WTC11 (cell line): ENCODE measurements around the gene ASB2. TPM values are rescaled to one million over a fixed set of nuclear protein-coding genes. Genes with fewer than 3 reads are reported as not detected.

Experiments used
- ATAC-seq: fragments of 200-7000 bp; cut with Tn5 transposase; 2 replicates; pipeline ENCODE4 v1.10.0; 2021; ENCODE audit warnings: mild to moderate bottlenecking, moderate library complexity
- CTCF ChIA-PET: fragments of 300-600 bp; sonication (Branson Sonifier 250); formaldehyde crosslinking; loops from one replicate; lab custom pipeline; 2021; ENCODE audit warnings: antibody characterized with exemption; lab: Charles Lee
- POLR2A ChIA-PET: fragments of 350-600 bp; sonication (Branson Sonifier 250); formaldehyde crosslinking; loops from one replicate; lab custom pipeline; 2021; ENCODE audit warnings: antibody characterized with exemption; lab: Charles Lee
- DNase-seq: peaks from one replicate; pipeline ENCODE4 v3.0.0; 2021; ENCODE audit warnings: low spot score
- H3K27ac Mint-ChIP-seq: 2 replicates; pipeline ENCODE4 v1.8.0; 2021; ENCODE audit warnings: mixed read lengths
- H3K27me3 Mint-ChIP-seq: 2 replicates; pipeline ENCODE4 v1.8.0; 2021; ENCODE audit warnings: low read depth, mild to moderate bottlenecking, moderate library complexity, mixed read lengths
- H3K36me3 Mint-ChIP-seq: 2 replicates; pipeline ENCODE4 v1.8.0; 2021; ENCODE audit warnings: mixed read lengths
- H3K4me1 Mint-ChIP-seq: 2 replicates; pipeline ENCODE4 v1.8.0; 2022; ENCODE audit warnings: mixed read lengths
- H3K4me3 Mint-ChIP-seq: 2 replicates; pipeline ENCODE4 v1.8.0; 2021; ENCODE audit warnings: mild to moderate bottlenecking, moderate library complexity, mixed read lengths
- H3K9me3 Mint-ChIP-seq: 2 replicates; pipeline ENCODE4 v1.8.0; 2021; ENCODE audit warnings: mixed read lengths
- CREB1 ChIP-seq: sonication (generic); formaldehyde crosslinking; IDR thresholded peaks from 2 replicates; pipeline ENCODE4 v1.8.0; 2023; ENCODE audit warnings: mild to moderate bottlenecking, missing genetic modification reagents
- FOXJ3 ChIP-seq: sonication (generic); formaldehyde crosslinking; IDR thresholded peaks from 2 replicates; pipeline ENCODE4 v1.9.0; 2021; ENCODE audit warnings: missing genetic modification reagents, mild to moderate bottlenecking, borderline replicate concordance
- FOXK1 ChIP-seq: sonication (generic); formaldehyde crosslinking; IDR thresholded peaks from 2 replicates; pipeline ENCODE4 v1.8.0; 2022; ENCODE audit warnings: mild to moderate bottlenecking, moderate library complexity, missing genetic modification reagents
- IRF2 ChIP-seq: sonication (generic); formaldehyde crosslinking; IDR thresholded peaks from 2 replicates; pipeline ENCODE4 v1.8.0; 2022; ENCODE audit warnings: low read depth, missing genetic modification reagents, borderline replicate concordance
- JUN ChIP-seq: sonication (generic); formaldehyde crosslinking; IDR thresholded peaks from 2 replicates; pipeline ENCODE4 v1.8.0; 2023; ENCODE audit warnings: mild to moderate bottlenecking, missing genetic modification reagents
- MYBL2 ChIP-seq: sonication (generic); formaldehyde crosslinking; IDR thresholded peaks from 2 replicates; pipeline ENCODE4 v1.8.1; 2023; ENCODE audit warnings: mild to moderate bottlenecking, moderate library complexity, missing genetic modification reagents
- PRRX2 ChIP-seq: fragments of 250-450 bp; sonication (Bioruptor Pico); IDR thresholded peaks from 2 replicates; pipeline ENCODE4 v1.8.0; 2021; ENCODE audit warnings: mild to moderate bottlenecking
- ZNF317 ChIP-seq: sonication (generic); formaldehyde crosslinking; IDR thresholded peaks from 2 replicates; pipeline ENCODE4 v1.8.1; 2023; ENCODE audit warnings: low read depth, mild to moderate bottlenecking, moderate library complexity, missing genetic modification reagents, borderline replicate concordance
- total RNA-seq: library from RNA; stranded (reverse); gene quantifications from 3 replicates; pipeline ENCODE4 v1.2.3, GENCODE V29; 2021
- TF ChIP-seq, protein P1 (sequence below): sonication (generic); formaldehyde crosslinking; IDR thresholded peaks from 2 replicates; pipeline ENCODE4 v1.8.0; 2023; ENCODE audit warnings: mild to moderate bottlenecking, missing genetic modification reagents
- TF ChIP-seq, protein P2 (sequence below): fragments of 200-600 bp; IDR thresholded peaks from 2 replicates; pipeline ENCODE4 v1.8.0; 2022; ENCODE audit warnings: antibody characterized with exemption
- TF ChIP-seq, protein P3 (sequence below): sonication (generic); formaldehyde crosslinking; IDR thresholded peaks from 2 replicates; pipeline ENCODE4 v1.8.0; 2022; ENCODE audit warnings: mild to moderate bottlenecking, missing genetic modification reagents
- TF ChIP-seq, protein P4 (sequence below): sonication (generic); formaldehyde crosslinking; IDR thresholded peaks from 2 replicates; pipeline ENCODE4 v1.8.0; 2022; ENCODE audit warnings: mild to moderate bottlenecking, missing genetic modification reagents
- TF ChIP-seq, protein P5 (sequence below): fragments of 250-450 bp; sonication (Bioruptor Pico); IDR thresholded peaks from 2 replicates; pipeline ENCODE4 v1.9.0; 2021; ENCODE audit warnings: mild to moderate bottlenecking

The ASB2 gene
- total RNA-seq, 1 experiment from 2014 or later: 0.37 TPM

DNA sequence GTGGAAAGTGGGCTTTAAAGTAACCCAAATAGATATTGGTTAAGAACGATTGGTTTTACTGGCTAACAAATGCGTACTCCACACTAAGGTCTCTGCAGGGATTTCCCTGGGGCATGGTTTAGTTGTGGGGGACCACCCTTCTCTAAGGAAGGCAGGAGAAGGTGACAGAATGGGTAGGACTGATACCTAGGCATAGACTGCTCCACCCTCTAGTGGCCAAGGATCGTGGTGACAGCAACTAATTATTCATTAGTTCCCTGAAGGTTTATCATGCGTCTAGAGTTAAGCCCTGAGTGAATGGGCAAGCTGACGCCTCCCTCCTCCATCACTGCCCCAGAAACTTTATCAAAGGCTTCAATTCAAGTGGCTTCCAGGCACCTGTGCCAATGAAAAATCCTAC, 40.1 kb downstream of the ASB2 start:
- ChIA-PET POLR2A (no interaction called here), CTCF (interaction anchor here (0.5 to 7.1 kb wide), 22 partner anchors 9 to 332 kb away, joined by 3 to 230 read pairs (median 5); partner anchors contain the start of genes CCDC197 and FAM181A)
- Mint-ChIP-seq H3K9me3 (no peaks in the 10 kb centered on the region), H3K4me3 (no peak overlapping the region), H3K4me1 (peaks cover 3% of the 10 kb centered on the region), H3K36me3 (no peaks in the 10 kb centered on the region), H3K27me3 (peaks cover 30% of the 10 kb centered on the region), H3K27ac (no peak overlapping the region)
- no peak for TF ChIP-seq JUN (CRISPR knock-in tag)
- TF ChIP-seq, protein P1, sequence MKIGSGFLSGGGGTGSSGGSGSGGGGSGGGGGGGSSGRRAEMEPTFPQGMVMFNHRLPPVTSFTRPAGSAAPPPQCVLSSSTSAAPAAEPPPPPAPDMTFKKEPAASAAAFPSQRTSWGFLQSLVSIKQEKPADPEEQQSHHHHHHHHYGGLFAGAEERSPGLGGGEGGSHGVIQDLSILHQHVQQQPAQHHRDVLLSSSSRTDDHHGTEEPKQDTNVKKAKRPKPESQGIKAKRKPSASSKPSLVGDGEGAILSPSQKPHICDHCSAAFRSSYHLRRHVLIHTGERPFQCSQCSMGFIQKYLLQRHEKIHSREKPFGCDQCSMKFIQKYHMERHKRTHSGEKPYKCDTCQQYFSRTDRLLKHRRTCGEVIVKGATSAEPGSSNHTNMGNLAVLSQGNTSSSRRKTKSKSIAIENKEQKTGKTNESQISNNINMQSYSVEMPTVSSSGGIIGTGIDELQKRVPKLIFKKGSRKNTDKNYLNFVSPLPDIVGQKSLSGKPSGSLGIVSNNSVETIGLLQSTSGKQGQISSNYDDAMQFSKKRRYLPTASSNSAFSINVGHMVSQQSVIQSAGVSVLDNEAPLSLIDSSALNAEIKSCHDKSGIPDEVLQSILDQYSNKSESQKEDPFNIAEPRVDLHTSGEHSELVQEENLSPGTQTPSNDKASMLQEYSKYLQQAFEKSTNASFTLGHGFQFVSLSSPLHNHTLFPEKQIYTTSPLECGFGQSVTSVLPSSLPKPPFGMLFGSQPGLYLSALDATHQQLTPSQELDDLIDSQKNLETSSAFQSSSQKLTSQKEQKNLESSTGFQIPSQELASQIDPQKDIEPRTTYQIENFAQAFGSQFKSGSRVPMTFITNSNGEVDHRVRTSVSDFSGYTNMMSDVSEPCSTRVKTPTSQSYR: no peak
- TF ChIP-seq, protein P2, sequence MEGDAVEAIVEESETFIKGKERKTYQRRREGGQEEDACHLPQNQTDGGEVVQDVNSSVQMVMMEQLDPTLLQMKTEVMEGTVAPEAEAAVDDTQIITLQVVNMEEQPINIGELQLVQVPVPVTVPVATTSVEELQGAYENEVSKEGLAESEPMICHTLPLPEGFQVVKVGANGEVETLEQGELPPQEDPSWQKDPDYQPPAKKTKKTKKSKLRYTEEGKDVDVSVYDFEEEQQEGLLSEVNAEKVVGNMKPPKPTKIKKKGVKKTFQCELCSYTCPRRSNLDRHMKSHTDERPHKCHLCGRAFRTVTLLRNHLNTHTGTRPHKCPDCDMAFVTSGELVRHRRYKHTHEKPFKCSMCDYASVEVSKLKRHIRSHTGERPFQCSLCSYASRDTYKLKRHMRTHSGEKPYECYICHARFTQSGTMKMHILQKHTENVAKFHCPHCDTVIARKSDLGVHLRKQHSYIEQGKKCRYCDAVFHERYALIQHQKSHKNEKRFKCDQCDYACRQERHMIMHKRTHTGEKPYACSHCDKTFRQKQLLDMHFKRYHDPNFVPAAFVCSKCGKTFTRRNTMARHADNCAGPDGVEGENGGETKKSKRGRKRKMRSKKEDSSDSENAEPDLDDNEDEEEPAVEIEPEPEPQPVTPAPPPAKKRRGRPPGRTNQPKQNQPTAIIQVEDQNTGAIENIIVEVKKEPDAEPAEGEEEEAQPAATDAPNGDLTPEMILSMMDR: peak; percentile 52; the same call in 1 of the 2 replicates
- no peak for TF ChIP-seq PRRX2
- ATAC-seq: peak; percentile 43
- peak; percentile 56 for DNase-seq

DNA sequence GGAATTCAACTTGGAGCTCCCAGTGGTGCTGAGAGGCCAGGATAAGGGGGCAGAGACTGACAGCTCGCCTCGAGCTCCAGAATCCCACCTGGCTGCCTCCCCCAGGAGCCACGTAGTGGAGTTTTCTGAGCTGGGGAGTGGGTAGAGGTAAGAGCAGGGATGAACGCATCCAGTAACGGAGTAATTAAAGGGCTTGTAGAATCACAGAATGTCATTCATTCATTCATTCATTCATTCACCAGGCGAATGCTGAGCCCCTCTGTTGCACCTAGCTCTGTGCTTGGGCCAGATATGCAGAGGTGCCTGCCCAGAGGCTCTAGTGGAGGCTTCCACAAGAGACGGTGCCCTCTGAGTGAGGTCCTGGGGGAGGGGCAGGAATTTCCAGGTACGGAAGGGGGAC, 41.2 kb downstream of the ASB2 start:
- peaks cover 27% of the 10 kb centered on the region for H3K27me3 Mint-ChIP-seq
- H3K9me3 Mint-ChIP-seq: no peaks in the 10 kb centered on the region
- POLR2A ChIA-PET: no interaction called here
- H3K4me1 Mint-ChIP-seq: peaks cover 2% of the 10 kb centered on the region
- H3K36me3 Mint-ChIP-seq: no peaks in the 10 kb centered on the region
- no peak overlapping the region for H3K27ac Mint-ChIP-seq
- no peak overlapping the region for H3K4me3 Mint-ChIP-seq
- CTCF ChIA-PET: interaction anchor here (0.6 to 7.1 kb wide), 9 partner anchors 11 to 1112 kb away, joined by 3 to 230 read pairs (median 8); partner anchors contain the start of gene CCDC197
- DNase-seq: no peak
- ATAC-seq: no peak
- TF ChIP-seq FOXK1 (no peak), CREB1 (CRISPR knock-in tag) (no peak), ZNF317 (no peak), FOXJ3 (no peak), IRF2 (no peak)
- TF ChIP-seq, protein P3, sequence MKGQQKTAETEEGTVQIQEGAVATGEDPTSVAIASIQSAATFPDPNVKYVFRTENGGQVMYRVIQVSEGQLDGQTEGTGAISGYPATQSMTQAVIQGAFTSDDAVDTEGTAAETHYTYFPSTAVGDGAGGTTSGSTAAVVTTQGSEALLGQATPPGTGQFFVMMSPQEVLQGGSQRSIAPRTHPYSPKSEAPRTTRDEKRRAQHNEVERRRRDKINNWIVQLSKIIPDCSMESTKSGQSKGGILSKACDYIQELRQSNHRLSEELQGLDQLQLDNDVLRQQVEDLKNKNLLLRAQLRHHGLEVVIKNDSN (CRISPR knock-in tag): no peak
- TF ChIP-seq, protein P4, sequence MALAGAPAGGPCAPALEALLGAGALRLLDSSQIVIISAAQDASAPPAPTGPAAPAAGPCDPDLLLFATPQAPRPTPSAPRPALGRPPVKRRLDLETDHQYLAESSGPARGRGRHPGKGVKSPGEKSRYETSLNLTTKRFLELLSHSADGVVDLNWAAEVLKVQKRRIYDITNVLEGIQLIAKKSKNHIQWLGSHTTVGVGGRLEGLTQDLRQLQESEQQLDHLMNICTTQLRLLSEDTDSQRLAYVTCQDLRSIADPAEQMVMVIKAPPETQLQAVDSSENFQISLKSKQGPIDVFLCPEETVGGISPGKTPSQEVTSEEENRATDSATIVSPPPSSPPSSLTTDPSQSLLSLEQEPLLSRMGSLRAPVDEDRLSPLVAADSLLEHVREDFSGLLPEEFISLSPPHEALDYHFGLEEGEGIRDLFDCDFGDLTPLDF: no peak

DNA sequence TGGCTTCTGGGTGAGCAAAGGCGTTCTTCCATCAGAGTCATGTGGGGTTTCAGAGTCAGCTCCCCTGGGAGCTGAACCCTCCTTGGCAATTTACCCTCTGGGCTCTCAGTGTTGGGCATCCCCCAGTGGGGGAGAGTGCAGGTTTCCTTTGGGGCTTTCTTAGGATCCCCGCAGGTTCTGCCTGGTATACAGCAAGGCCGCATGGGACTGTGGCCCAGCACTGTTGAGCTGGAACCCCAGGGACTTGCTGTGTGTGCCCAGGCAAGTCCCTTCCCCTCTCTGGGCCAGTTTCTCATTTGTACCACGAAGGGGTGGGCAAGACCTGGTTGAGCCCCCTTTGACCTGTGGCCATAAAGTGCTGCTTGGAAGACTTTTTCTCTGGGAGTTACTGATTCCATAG, 43.7 kb downstream of the ASB2 start:
- Mint-ChIP-seq H3K4me1 (peaks cover 2% of the 10 kb centered on the region), H3K27ac (no peak overlapping the region)
- POLR2A ChIA-PET: no interaction called here

More for the DNA sequence above, 43.7 kb downstream of the ASB2 start:
- no peak for ATAC-seq
- peaks cover 4% of the 10 kb centered on the region for H3K27me3 Mint-ChIP-seq
- no peaks in the 10 kb centered on the region for H3K9me3 Mint-ChIP-seq
- H3K36me3 Mint-ChIP-seq: no peaks in the 10 kb centered on the region
- DNase-seq: no peak
- TF ChIP-seq MYBL2: no peak
- TF ChIP-seq, protein P5, sequence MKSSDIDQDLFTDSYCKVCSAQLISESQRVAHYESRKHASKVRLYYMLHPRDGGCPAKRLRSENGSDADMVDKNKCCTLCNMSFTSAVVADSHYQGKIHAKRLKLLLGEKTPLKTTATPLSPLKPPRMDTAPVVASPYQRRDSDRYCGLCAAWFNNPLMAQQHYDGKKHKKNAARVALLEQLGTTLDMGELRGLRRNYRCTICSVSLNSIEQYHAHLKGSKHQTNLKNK (CRISPR knock-in tag): no peak
- TF ChIP-seq, protein P3 (CRISPR knock-in tag): no peak
- TF ChIP-seq, all 79 proteins: peak for 0
- H3K4me3 Mint-ChIP-seq: no peak overlapping the region
- CTCF ChIA-PET: no interaction called here
